T-helper 2 cell treated with Interferon-gamma antibody and Interleukin-4, amounts not matched to agents 100 ng/mL and 5 ng/mL, for 36 hours (primary cell): Measurements from ENCODE around the gene KIF26A. TPM values are rescaled to one million over a fixed set of nuclear protein-coding genes. Genes with fewer than 3 reads are reported as not detected.

Experiments
- intact Hi-C: fragments of 100-400 bp; cut with micrococcal nuclease; formaldehyde crosslinking; loops from one replicate; pipeline ENCODE4 v1.15.1; 2023
- total RNA-seq: library from RNA; stranded (reverse); gene quantifications from 2 replicates; pipeline ENCODE4 v1.2.3, GENCODE V29; 2022

KIF26A gene
- total RNA-seq, 1 donor from 2014 or later, result 0.45 TPM

DNA sequence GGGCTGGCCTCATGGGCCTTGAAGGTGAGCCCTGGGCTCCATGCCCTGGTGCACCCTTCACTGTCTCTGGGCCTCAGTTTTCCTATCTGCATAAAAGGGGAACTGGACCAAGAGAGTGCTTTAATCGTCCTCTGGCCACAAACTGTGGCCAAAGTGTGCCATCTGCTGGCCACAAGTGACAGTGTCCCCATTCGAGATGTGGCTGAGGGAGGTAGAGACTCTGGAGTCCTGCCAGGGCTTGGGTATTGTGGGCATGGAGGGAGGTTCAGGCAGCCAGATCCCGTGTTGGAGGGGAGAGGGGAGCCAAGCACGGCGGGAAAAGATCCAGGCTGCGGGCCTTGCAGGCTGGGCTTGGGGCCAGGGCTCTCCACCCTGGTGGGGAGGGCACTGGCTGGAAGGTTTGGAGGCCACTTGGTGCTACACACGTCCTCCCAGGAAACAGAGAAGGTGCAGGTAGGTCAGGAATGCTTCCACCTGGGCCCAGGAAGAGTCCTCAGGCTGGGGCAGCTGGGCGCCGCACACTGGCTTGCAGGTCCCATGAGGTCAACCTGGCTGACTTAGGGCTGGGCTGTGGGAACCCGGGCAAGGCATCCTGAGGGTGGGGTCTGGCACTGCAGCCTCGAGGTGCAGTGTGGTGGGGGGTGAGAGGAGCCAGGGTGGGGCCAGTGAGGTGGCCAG is 7.3 kb upstream of the KIF26A start:
- intact Hi-C loops, result loop anchor here (2.0 kb wide), 1 partner anchor 52 kb away; no protein-coding TSS in a partner anchor

DNA sequence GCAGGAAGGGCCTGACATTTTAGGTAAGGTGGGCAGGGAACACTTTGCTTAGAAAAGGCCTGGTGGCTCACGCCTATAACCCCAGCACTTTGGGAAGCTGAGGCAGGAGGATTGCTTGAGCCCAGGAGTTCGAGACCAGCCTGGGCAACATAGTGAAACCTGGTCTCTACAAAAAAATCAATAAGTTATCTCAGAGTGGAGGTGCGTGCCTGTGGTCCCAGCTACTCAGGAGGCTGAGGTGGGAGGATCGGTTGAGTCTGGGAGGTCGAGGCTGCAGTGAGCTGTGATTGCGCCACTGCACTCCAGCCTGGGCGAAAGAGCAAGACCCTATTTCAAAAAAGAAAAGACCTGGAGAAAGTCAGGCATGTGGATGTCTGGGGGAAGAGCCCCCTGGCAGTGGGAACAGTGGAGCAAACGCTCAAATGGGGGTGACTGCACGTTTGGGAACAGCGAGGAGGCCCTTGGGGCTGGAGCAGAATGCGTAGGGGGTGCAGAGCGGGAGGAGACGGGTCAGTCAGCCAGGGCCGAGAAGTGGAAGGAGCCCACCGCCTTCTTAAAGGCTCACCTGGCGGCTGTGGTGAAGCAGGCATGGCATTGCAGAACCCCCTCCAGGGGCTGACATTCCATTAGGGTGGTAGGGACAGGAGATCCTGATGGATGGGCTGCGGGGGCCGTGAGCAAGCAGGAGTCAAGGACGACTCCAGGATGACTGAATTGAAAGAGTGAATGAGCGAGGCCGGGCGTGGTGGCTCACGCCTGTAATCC is 6.2 kb upstream of the KIF26A start:
- intact Hi-C loops, result loop anchor here (2.0 kb wide), 1 partner anchor 53 kb away; no protein-coding TSS in a partner anchor

DNA sequence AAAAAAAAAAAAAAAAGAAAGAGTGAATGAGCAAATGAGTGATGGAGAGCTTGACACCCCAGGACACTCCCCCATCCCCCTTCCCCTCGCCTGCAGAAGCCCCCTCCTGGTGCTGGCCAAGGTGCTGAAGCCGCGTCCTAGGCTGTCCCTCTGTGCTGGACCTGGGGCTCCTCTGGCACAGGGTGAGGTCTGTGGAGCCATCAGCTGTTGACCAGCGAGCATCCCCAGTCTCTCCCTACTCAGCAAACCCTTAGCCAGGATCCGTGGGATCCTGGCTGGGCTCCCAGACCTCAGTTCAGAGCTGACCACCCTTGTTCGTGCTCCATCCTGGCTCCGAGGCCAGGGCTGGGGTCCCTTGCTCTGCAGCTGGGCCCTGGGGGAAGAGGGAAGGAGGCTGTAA is 5.4 kb upstream of the KIF26A start:
- intact Hi-C loops, result no loop called here

DNA sequence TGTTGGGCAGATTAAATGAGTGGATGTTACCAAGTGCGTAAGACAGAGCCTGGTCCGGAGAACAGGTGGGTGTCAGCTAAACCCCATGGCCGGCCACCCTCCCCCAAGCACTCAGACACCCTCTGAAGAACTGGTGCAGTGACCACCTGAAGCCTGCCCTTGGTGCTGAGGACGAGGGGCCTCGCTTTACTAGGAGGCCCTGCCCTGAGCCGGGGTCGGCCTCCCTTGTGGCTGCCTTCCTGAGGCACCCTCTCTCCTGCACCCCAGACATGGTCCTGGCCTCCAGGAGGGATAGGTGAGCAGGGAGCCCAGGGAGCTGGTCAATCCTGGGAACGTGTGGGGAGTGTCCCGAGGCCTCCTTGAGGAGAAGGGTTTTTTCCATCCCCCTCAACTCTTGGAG is 4.9 kb upstream of the KIF26A start:
- intact Hi-C loops, result no loop called here

DNA sequence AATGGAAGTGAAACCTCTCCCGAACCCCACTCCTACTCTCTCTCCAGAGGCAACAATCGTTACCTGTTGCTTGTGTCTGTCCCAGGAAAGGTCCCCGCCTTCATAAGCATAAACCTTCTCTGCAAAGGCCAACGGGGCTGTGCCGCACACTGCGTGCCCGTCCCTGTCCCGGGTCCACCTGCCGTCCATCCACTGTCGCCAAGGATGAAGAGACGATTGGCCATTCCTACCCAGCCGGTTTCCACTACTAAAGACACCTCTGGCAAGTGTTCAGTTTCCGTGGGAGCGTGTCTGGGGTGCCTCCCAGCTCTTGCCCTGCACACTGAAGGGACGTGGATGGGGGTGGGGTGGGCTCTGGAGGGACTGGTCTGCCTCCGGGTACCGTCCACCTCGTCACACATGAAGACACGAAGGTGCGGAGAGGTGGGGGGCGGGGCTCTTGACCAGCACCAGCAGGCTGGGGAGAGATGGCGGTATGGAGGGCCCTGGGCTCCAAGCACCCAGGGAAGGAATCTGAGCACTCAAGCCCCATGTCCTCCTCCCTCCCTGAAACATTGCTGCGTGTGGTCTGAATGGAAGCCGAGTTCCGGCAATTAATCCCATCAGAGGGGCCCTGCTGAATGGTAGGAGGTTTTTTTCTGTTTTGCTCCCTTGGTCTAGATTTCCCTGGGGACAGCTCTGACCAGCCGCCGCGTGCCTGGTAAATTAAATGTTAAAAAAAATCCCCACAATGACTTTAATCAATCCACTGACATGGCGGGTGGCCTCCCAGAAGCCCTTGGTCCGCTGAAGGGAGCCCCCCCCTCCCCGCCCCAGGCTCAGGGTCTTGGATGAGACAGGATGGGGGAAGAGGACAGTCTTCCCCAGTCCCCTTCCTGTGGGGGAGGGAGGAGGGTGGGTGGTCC is 4.1 kb upstream of the KIF26A start:
- intact Hi-C loops, result no loop called here

DNA sequence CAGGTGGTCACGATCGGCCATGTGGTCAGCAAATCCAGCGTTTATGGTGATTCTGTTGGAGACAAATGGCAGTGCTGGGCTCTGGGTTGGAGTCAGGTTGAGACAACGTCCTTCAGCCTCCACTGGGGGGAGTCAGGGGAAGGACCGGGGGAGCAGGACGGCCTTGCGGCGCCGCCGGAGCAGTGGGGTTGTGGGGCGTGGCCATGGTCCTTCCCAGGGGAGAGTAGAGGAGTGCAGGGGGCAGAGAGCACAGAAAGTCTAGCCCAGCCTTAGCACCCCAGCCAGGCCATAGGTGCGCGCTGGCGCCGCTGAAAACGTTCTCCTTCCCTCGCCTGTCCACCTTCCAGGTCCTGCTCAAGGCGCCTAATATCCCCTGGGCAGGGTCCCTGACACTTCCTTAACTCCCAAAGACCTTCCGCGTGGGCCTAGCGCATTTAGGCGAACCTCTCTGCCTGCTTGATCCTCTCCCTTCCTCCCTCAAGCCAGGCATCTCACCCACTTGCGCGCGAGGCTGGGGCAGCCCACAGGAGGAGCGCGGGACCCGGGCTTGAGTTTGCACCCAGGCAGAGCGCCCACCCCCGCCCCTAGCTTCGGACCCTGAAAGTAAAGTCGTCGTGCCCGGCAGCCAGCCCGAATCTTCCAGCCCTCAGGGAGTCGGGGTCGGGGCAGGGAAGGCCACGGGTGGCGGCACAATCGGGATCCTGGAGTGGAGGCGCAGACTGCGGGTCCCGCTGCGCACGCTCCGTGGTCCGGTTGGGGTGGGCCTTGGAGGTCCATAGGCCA is 3.1 kb upstream of the KIF26A start:
- intact Hi-C loops, result loop anchor here (5.0 kb wide), 1 partner anchor 507 kb away; no protein-coding TSS in a partner anchor

DNA sequence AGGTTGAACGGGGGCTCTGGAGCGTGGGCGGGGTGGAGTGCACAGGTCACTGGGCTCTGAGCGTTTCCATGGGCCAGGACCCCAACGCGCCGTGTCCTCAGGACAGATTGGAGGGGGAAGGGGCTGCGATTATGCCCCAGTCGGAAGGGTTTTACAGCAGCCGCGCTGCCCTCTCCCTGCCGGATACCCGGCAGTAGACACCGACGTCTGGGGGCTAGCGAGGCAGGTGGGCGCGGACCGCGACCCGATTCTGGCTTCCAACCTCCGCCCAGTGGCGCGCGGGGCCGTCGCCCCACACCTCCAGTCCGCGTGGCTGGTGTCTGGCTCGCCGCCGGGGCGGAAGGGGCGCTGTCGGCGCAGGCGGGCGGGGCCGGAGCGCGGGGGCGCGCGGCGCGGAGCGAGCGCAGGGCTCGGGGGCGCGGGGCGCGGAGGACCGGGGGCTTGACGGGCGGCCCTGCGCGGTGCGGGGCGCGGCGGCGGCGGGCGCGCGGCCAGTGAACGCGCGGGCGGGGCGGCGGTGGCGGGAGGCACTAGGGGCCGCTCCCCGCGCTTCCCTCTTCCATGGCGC is 2.4 kb upstream of the KIF26A start:
- intact Hi-C loops, result loop anchor here (5.0 kb wide), 1 partner anchor 506 kb away; no protein-coding TSS in a partner anchor

DNA sequence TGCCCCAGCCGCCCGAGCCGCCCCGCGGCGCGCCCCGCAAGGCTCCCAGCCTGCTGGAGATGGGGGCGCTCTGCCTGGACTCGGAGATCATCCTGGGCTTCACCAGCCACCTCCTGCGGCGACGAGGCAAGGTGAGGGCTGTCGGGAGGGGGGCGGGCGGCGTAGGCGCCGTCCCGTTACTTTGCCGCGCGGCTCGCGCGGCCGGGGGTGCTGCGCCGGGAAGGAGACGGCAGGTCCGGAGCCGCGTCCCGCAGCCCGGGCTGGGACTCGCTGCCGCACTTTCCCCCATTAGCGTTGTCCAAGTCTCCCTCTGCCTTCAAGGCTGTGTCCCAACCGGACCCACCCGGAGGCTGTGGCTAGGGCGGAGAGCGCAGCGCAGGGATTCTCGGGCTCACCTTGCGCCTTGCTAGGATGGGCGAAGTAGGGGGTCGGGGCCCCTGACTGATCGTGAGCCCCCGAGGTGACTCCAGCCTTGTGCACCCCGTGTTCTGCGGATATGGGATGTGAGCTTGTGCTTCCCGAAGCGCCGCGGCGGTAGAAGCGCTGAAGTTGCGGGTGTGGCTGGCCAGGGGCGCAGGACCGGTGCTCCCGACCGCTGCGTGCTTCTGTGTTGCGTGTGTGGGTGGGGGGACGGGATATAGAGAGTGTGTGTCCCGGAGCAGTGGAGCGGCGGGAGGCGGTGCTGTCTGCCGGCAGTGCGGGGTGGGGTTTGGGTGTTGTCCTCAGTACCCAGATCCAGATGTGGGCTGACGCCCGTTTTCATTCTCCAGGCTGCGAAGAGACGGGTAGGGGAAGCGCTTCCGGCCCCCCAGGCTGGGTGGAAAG is 1.7 kb upstream of the KIF26A start:
- intact Hi-C loops, result loop anchor here (1.0 to 5.0 kb wide), 2 partner anchors 428 to 506 kb away; no protein-coding TSS in a partner anchor

DNA sequence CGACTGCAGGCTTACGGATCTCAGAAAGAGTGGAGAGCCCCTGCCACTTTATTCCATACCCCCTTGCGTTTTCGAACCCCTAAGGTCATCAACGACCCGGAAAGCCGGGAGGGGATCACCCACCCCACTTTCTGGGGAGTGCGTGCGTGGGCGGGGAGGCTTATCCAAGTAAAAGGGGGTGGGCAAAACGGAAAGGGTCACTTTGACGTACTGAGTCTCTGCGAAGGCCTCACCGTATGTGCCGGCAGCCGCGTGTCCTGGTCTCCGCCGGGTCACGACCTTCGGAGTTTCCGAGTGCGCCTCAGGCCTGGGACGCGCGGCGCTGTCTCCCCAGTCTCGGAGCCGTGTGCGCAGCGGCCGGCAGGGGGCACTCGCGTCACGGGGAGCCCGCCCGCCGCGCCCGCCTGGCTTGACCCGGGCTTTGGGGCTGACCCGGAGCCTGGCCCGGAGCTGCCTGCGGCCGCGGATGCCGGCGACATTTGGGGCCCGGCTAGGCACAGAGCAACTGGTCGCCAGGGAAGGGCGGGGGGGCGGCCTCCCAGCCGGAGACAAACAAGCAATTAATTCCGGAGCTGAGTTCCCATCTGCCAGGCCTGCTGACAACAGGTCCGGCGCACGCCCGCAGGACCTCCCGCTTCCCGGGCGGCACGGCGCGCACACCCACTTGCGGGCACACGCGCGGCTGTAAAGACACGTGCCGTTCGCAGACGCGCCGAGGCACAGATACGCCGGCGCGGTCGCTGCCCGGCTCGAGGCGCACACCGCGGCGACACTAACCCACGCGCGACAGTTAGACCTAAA is 890 bp upstream of the KIF26A start:
- intact Hi-C loops, result loop anchor here (1.0 to 5.0 kb wide), 2 partner anchors 427 to 505 kb away; no protein-coding TSS in a partner anchor

DNA sequence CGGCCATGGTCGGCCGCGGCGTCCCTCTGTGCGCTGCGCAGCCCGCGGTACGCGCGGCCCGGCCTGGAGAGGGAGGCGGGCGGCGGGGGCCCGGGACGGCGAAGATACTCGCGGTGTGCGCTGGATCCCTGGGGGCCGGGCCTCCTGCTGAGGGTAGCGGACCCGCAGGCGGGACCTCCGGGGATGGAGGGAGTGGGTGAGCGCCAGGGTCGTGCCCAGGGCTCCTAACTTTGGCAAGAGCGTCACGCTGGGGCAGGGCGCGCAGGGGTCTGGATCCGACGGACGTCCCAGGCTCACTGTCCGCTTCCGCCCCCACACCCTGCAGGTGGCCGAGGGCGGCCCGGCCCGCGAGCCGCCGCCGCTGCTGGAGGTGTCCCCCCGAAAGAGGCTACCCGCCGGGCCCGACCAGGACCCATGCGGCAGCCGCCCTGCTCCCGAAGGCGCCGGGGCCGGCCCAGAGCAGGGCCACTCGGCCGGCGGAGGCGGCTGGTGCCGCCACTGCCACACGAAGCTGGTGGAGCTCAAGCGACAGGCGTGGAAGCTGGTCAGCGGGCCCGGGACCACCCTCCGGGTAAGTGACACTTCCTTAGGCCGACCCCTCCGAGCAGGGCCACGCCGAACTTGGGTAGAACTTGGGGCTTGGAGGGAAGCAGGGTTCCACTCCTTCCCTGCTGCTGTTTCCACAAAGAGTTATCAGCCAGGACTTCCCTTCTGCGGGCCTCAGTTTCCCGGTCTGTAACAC is 502 bp downstream of the KIF26A start:
- intact Hi-C loops, result loop anchor here (5.0 kb wide), 1 partner anchor 503 kb away; no protein-coding TSS in a partner anchor

DNA sequence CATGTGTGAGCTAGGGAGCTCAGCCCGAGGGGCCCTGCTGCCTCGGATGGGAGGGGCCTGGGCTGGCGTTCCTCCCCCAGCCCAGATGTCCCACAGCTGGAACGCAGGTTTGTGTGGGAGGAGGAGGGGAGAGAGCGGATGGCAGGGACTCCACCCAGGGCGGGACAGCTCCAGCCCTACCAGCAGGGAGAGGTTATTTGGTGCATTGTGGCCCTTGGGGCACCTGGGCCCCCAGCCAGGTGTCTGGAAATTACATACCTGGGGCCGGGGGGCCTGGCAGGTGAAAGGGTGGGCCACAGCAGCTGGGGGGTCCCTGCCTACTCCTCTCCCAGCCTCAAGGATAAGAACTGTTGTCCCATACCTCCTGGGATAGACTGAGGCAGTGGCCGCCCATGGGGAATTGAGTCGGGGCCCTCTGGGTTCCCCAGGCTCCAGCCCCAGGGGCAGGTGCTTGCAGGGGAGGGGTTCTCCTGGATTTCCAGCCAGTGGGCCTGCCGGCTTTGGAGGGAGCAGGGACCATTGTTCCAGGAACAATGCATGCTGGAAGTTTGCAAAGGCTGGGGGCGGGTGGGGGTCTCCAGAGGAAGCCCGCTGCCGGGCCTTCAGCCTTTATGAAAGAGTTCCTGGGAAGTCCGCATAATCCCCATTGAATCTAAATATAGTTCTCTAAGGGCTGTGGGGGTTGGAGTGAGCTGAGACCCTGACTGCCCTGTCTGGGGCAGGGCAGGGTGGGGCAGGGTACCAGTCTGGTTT is 1.2 kb downstream of the KIF26A start:
- intact Hi-C loops, result loop anchor here (5.0 kb wide), 1 partner anchor 503 kb away; no protein-coding TSS in a partner anchor

DNA sequence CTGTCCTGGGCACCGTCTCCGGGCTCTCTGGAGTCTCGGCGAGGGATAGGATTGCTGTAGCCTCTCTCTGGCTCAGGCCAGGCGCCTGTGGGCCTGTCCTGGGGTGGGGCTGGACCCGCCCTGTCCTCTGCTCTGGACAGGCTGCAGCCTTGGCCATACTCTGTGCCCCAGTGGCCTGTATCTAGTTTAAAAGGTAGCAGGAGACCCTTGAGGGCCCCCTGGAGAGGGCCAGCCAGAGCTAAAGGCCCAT is 1.8 kb downstream of the KIF26A start:
- intact Hi-C loops, result no loop called here

DNA sequence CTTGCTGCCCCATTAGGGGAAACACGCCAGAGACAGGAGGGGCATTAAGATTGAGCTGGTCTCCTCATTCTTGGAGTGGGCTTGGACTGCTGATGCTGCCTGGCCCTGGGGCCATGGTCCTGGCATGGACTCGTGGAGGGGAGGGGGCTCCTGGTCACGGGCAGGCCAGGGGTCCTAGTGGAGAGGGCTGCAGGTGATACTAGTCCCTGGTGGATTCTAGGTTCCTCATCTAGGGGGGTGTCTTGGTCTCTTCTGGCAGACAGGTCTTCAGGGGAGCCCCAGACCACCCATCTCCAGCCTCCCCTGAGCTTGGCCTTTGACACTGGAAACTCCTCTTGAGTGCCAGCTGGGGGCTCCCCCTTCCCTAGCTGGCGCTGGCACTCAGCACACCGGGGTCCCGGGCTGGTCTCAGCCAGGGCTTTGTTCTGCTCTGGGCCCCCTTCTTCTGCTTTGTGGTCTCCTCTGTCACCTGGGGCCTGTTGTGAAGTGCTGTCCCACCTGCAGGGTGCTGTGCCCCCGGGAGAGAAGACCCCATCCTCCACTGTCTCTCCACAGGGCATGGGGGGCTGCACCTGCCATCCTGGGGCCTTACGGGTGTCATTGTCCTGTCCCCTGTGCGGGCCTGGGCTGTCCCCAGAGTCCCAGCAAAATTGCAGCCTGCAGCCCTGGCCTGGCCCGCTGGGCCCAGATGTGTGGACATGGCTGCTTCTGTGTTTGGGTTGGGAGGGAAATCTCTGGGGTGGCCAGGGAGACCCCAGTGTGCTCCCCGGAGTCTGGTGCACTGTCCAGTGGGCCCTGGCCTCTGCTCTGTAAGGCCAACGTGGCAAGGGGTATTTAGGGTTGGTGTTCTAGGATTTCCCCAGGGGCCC is 2.3 kb downstream of the KIF26A start:
- intact Hi-C loops, result no loop called here

DNA sequence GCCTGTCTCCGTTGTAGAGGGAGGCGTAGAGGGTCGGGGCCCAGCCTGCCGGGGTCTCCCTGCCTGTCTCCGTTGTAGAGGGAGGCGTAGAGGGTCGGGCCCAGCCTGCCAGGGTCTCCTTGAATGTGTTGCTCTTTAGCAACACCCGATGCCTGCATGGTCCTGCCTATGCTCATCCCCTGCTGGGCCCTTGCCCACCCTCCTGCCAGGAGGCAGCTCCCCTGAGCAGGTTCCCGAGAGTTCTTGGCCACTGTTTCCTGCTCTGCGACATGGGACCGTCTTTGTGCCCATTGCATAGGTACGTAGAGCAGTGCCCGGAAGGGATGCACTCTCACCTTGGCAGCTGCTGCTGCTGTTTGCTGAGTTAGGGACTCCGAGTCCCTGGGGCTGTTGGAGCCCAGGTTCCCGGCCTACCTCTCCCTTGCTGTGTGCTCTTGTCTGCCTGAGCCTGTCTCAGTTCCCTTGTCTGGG is 3.3 kb downstream of the KIF26A start:
- intact Hi-C loops, result no loop called here

DNA sequence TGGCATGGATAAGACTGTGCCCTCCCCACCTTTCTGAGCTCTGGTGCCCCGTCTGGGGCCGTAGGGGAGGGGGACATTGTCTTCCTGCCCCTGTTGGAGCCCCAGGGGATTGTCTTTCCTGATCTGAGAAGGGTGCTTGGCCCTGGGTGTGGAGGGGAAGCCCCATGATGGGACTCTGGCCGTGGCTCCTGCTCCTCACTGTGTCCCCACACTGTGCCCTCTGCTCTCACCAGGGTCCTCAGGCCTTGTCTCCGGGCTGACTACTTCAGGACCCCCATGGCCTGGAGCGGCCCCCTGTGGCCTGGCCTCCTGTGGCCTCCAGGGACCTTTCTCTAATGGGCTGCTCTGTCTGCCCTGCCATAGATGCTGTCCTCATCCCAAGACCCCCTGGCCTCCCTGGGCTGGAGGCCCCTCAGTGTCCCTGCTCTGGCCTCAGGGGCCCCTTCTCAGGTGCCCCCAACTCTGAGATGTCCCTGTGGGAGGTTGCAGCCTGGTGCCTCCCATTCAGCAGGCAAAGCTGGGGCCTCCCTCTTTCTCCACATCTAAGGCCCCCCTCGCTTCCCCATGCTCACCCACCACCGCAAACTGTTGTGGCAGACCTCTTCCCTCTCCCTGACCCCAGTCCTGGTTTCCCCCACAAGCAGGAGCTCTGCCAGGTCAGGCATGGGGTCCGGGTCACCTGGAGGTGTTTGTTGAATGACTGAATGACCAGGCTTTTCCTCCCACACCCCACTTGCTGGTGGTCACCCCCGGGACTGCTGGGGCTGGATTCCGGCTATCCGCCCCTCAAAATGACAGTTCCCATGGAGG is 4.0 kb downstream of the KIF26A start:
- intact Hi-C loops, result no loop called here
